Amygdala (tissue), 56 donors: ENCODE measurements around the gene TRMT11.
"Not testable (repeated sequence)": the region's sequence is repeated elsewhere in the genome, so short reads cannot be mapped to it uniquely, and the experiment has no call there.

ENCODE experiments used
- DNase-seq, 56 donors: peaks; one replicate each; lab custom pipeline; 2025; lab: John Stamatoyannopoulos, UW

TRMT11 gene

GRCh38 chr6:126040394-126040793 lies 54.1 kb downstream of the TRMT11 start:
- no peak for DNase-seq

- DNase-seq, result no peak
Measured at GRCh38 chr6:126040826-126041225, 54.5 kb downstream of the TRMT11 start.

GRCh38 chr6:126041516-126041915 lies 55.2 kb downstream of the TRMT11 start:
- DNase-seq, result no peak

GRCh38 chr6:126042001-126042419 lies 55.7 kb downstream of the TRMT11 start:
- DNase-seq, result no peak

DNA sequence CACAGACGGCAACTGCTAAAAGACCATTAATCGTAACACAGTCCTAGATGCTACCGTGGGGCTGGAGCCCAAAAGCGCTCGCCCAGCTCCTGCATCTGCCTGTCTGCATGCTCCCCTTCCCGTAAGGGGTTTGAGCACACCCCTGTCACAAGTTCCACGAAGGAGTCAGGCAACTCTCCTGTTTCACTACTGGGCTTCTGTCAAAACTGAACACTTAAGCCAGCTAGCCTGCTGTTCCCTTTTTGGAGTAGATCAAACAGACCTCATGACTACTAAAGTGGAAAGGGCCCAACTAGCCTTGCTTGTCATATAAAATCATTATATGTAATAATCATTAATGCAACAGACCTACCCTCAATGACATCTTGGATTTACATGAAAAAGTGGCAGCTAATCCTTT lies 61.3 kb downstream of the TRMT11 start:
- DNase-seq, result no peak

DNA sequence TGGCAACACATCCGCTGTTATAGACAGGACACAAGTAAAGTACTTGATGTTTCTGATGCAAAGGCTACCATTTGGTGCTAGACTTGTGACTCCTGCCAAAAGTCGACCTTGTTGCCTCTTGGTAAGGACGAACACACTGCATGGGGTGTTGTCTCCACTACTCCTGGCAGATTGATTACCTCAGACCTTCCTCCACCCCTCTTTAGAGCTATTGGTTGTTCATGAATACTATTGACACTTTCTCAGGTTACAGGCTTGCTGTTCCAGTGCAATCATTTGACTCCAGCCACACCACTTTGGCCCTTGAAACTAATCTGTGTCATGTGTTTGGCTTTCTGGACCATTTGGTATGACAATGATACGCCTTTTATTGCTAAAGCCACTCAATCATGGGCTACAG lies 62.3 kb downstream of the TRMT11 start:
- DNase-seq, result no peak

DNA sequence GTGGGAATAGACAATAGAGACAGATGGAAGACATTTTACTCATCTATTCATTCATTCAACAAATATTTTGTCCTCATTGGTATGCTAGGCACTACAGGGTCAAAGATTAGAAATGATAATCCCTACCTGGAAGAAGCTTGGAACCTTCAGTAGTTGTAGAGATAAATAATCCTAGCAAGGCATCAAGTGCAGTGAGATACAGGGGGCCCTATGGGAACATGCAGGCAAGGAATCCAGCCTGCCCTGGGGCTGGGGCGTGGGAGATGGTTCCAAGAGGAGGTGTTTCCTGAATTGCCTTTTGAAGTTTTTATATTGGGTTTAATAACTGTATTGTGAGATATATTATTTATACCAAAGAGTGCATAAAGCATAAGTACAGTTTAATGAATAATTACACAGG lies 64.5 kb downstream of the TRMT11 start:
- DNase-seq, result no peak

DNA sequence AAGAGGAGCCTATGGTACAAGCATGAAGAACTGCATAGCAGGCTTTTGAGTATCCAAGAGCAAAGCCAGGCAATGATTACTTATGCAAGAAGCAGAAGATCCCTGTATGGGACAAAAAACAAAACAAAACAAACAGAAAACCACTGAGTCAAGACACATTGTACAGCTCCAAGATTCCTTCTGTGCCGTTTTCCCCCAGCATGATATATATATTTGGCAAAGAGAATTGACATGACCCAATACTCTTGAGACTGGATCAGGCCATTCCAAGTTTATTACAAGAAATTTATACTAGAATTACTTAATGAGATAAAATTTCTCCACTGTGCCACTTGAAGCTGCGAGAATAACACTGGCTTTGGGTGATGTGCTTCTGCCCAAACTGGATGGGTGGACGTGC lies 65.5 kb downstream of the TRMT11 start:
- DNase-seq, result no peak

GRCh38 chr6:126052485-126052884 lies 66.1 kb downstream of the TRMT11 start:
- DNase-seq, result no peak

DNA sequence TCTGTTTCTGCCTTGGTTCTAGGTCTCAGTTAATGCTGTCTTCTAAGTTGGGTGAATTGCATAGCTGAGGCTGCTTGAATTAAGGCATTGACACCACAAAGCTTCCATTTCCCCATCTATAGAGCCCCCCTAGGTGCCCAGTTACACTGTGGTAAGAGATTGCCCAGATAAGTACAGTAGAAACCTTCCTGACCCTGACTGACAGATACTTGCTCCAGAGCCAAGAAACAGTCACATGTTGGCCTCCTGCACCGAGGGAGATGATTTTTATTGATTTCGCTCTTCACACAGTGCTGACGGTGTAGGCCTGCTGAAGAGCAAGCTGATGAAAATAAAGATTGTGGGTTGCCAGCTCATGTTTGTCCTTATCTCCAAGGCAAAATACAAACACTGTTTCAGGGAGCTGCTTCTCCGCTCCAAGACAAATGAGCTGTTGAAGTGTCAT lies 67.9 kb downstream of the TRMT11 start:
- no peak for DNase-seq

- no peak for DNase-seq
Measured at GRCh38 chr6:126054802-126055201, 68.5 kb downstream of the TRMT11 start.

- DNase-seq, result no peak
Measured at GRCh38 chr6:126055449-126055848, 69.1 kb downstream of the TRMT11 start.

DNA sequence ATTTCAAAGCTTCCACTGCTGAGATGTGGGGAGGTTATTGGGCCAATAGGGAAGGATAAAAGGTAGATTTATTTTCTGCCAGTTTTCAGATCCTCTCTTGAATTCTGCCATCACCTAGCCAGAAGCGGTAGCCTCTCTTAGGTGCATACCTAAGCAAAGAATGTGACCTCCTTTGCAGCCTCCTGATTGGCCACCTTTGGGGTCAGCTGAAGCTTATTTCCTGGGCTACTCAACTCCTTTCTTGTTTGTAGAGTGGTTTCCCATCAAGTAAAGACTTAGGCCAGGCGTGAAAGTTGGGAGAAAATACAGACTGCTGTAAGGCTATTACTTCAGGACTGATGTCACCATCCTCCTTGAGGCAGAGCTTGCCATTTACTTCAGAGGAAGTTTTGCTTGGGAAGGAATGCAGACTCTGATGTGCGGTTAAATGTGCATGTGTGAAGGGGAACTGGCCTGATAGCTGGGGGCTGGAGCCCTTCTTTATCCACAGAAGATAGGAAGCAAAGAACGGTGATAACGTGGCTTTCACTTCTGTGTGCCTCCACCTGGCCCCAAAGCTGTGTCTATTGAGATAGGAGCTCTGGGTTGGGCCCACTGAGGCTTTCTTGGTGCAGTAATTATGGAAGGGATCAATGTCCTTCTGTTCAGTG lies 70.1 kb downstream of the TRMT11 start:
- no peak for DNase-seq

DNA sequence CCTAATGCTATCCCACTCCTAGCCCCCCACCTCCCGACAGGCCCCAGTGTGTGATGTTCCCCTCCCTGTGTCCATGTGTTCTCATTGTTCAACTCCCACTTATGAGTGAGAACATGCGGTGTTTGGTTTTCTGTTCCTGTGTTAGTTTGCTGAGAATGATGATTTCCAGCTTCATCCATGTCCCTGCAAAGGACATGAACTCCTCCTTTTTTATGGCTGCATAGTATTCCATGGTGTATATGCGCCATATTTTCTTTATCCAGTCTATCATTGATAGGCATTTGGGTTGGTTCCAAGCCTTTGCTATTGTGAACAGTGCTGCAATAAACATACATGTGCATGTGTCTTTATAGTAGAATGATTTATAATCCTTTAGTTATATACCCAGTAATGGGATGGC lies 71.7 kb downstream of the TRMT11 start:
- not testable (repeated sequence) for DNase-seq

GRCh38 chr6:126060400-126060799 lies 74.1 kb downstream of the TRMT11 start:
- no peak for DNase-seq

DNA sequence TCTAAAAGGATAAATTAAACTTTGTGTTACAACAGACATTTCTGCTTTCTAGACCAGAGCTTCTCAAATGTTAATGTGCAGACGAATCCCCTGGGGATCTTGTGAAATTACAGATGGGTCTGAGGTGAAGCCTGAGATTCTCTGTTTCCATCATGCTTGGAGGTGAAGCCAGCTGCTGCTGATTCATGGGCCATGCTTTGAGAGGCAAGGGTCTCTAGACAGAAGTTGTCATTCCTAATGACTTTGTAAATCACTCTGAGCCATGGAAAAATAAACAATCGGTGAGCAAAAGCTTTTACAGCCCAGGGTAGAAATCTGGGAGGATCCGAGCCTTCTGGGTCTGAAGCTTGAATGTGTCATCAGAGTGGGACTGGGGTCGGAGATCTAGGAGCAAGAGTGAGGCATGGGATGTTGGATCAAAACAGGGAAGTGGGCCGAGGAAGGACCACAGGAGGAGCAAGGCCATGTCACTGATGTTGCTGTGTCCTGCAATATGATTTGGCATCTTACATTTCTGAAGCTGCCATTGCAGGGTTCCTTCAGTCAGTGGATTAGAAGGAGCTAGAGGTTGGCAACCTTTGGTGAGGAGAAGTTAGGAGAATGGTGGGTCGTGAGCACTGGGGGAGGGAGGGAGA lies 77.3 kb downstream of the TRMT11 start:
- no peak for DNase-seq

DNA sequence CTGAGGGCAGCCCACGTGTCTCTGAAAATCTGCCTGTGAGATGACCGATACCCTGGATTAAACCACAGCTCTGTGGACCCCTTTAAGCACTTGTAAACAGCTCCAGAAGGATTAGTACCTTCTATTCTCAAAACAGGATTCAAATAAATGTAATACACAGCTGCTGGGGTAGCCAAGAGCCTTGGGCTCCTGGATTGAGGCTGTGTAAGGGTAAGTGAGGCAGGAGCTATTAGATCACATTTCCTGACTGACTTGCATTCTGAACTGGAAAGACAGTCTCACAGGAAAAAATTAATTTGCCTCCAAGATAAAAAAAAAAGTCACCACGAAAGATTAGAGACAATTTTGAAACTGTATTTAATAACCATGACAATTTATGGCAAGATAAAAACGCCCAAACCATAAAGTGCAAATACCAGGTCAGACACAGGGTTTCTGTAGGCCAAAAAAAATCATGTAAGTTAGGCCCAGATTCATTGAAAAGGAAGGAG lies 78.0 kb downstream of the TRMT11 start:
- DNase-seq, result no peak

DNA sequence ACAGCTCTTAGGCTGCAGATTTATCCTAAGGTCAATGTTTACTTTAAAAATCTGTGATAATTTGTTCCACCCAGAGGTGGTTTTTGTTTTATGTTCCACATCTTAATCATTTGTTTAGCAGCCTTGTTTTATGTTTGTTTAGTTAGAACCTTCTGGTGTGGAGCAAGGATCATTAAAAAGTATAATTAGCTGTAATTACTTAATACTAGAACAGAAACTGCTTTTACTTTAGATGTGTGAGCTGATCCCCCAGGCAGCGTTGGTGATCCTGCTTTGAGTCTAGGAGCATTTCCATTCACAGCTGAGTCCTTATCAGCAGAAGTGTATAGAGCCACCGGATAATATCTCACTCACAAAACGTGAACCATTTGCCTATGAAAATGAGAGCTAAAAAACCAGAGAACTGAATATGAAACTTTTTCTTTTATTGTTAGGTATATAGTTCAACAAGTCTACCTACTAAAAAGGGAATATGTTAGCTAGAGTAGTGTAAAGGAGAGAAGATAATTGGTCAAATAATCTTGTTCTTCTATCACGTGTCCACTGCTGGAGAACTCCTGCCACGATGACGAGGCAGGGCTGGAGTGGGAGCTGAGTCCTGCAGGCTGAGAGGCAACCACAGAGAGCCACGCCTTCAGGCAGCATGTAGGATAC lies 78.5 kb downstream of the TRMT11 start:
- DNase-seq, result no peak

GRCh38 chr6:126066053-126067048 lies 80.0 kb downstream of the TRMT11 start:
- no peak for DNase-seq

GRCh38 chr6:126067073-126067472 lies 80.7 kb downstream of the TRMT11 start:
- DNase-seq, result no peak

DNA sequence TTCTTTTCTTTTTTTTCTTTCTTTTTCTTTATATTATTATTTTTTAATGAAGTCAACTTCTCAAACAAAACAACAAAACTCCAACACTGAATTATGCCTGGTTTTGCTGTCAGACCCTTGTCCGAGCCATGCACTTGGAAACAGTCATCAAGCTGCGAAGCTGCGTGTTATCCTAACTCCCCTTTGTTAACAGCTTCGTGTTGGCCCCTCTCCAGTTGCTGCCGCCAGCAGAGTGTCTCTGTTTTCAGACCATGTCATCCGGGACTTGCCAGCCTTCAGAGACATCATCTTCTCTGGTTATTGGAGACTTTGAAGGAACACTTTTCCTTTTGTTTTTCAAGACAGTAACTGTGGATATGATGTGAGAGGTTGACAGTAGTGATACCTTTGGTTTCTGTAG lies 83.1 kb downstream of the TRMT11 start:
- peak in 7 of 56 donors; percentile 1 to 18 (median 8) for DNase-seq
